GM18499 (cell line): Measurements from ENCODE around the gene PRKCA.

Source experiments
- ATAC-seq: cut with Tn5 transposase; IDR thresholded peaks from one replicate; pipeline ENCODE4 v1.9.1; 2021; ENCODE audit warnings: moderate number of reproducible peaks; ENCODE audit not compliant: insufficient read depth, unreplicated experiment

Gene PRKCA

GRCh38 chr17:66524877-66525276 lies 222.5 kb downstream of the PRKCA start:
- no peak for ATAC-seq

GRCh38 chr17:66525338-66525737 lies 222.9 kb downstream of the PRKCA start:
- no peak for ATAC-seq

GRCh38 chr17:66526827-66527226 lies 224.4 kb downstream of the PRKCA start:
- no peak for ATAC-seq

- ATAC-seq: no peak
These were observed 224.9 kb downstream of the PRKCA start for GRCh38 chr17:66527335-66527734.

- no peak for ATAC-seq
These were observed 229.5 kb downstream of the PRKCA start for GRCh38 chr17:66531851-66532295.

GRCh38 chr17:66533572-66533971 lies 231.2 kb downstream of the PRKCA start:
- no peak for ATAC-seq

- no peak for ATAC-seq
These were observed 231.6 kb downstream of the PRKCA start for GRCh38 chr17:66533986-66534385.

- ATAC-seq: no peak
These were observed 233.2 kb downstream of the PRKCA start for GRCh38 chr17:66535611-66536010.

GRCh38 chr17:66537502-66537901 lies 235.1 kb downstream of the PRKCA start:
- no peak for ATAC-seq

GRCh38 chr17:66538776-66539175 lies 236.4 kb downstream of the PRKCA start:
- no peak for ATAC-seq

GRCh38 chr17:66540131-66540781 lies 237.8 kb downstream of the PRKCA start:
- no peak for ATAC-seq

- peak; percentile 75 for ATAC-seq
These were observed 239.2 kb downstream of the PRKCA start for GRCh38 chr17:66541461-66542128.

GRCh38 chr17:66542129-66542966 lies 239.9 kb downstream of the PRKCA start:
- ATAC-seq: peak; percentile 93

GRCh38 chr17:66542967-66543520 lies 240.6 kb downstream of the PRKCA start:
- no peak for ATAC-seq

GRCh38 chr17:66543526-66543925 lies 241.1 kb downstream of the PRKCA start:
- no peak for ATAC-seq

GRCh38 chr17:66545918-66546317 lies 243.5 kb downstream of the PRKCA start:
- ATAC-seq: no peak

GRCh38 chr17:66547151-66547865 lies 244.9 kb downstream of the PRKCA start:
- ATAC-seq: no peak

GRCh38 chr17:66548158-66548557 lies 245.7 kb downstream of the PRKCA start:
- no peak for ATAC-seq

GRCh38 chr17:66548659-66549310 lies 246.4 kb downstream of the PRKCA start:
- ATAC-seq: no peak

- no peak for ATAC-seq
These were observed 246.9 kb downstream of the PRKCA start for GRCh38 chr17:66549311-66549704.
